ENCODE measurements around the gene SHC2.
"Not testable (repeated sequence)": the region's sequence is repeated elsewhere in the genome, so short reads cannot be mapped to it uniquely, and the experiment has no call there.

The SHC2 gene

DNA sequence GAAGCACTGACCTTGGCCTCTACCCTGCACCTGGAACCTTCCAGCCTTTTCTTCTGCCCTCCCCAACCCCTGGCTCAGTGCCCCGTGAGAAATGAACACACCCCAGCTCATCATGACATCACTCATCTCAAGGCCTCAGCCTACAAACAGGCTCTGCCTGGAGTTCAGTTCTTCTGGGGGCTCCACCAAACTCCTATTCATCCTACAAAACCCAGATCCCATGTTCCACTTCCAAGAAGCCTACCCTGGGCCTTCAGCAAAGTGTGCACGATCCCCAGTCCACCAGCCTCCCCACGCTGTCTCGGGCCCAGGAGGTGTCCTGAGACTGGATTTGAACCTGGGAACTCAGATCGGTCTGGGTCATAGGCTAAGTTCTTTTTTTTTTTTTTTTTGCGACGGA is 9.0 kb upstream of the SHC2 start:
- no peak for DNase-seq (ENCODE audit: low read depth, low spot score)

- DNase-seq (ENCODE audit: low read depth, low spot score), result no peak
Observed at GRCh38 chr19:468587-469256, 7.9 kb upstream of the SHC2 start.

DNA sequence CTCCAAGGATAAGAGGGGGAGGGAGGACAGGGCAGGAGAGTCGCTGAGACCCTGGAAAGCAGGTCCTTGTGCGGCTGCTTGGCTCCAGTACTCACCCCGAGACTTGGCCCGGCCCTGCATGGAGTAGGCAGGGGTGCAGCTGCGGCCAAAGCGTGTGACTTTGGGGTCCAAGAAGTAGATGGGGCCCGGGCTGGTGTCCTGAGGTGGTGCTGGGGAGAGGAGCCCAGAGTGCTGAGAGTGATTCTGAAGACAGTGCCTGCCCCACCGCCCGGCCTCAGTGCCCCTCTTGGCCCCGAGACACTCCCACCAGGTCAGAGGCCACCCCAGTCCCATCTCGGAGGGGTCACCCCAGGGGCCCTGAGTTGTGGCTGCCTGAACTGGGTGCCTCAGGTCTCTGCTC is 6.7 kb upstream of the SHC2 start:
- no peak for DNase-seq (ENCODE audit: low read depth, low spot score)

DNA sequence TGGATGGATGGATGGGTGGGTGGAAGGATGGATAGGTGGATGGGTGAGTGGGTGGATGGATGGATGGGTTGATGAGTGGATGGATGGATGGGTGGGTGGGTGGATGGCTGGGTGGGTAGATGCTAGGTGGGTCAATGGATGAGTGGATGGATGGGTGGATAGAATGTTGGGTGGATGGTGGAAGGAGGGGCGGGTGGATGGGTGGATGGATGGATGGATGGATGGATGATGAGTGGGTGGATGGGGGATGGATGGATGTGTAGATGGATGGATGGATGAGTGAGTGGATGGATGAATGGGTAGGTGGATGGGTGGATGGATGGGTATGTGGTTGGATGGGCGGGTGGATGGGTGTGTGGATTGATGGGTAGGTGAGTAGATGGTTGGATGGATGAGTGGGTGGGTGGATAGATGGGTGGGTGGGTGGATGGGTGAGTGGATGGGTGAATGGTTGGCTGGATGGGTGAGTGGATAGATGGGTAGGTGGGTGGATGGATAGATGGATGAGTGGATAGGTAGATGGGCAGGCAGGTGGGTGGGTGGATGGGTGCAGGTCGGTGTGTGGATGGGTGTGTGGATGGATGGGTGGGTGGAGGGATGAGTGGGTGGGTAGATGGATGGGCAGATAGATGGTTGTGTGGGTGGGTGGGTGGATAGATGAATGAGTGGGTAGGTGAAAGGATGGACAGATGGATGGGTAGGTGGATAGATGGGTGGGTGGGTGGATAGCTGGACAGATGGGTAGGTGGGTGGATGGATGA is 4.4 kb upstream of the SHC2 start:
- no peak for DNase-seq (ENCODE audit: low read depth, low spot score)

- DNase-seq (ENCODE audit: low read depth, low spot score), result no peak
Observed at GRCh38 chr19:464208-464545, 3.3 kb upstream of the SHC2 start.

- DNase-seq (ENCODE audit: low read depth, low spot score), result no peak
Observed at GRCh38 chr19:463483-464207, 2.8 kb upstream of the SHC2 start.

GRCh38 chr19:461721-462551 is 1.1 kb upstream of the SHC2 start:
- no peak for DNase-seq (ENCODE audit: low read depth, low spot score)

- no peak for DNase-seq (ENCODE audit: low read depth, low spot score)
Observed at GRCh38 chr19:459724-460511, 915 bp downstream of the SHC2 start.

DNA sequence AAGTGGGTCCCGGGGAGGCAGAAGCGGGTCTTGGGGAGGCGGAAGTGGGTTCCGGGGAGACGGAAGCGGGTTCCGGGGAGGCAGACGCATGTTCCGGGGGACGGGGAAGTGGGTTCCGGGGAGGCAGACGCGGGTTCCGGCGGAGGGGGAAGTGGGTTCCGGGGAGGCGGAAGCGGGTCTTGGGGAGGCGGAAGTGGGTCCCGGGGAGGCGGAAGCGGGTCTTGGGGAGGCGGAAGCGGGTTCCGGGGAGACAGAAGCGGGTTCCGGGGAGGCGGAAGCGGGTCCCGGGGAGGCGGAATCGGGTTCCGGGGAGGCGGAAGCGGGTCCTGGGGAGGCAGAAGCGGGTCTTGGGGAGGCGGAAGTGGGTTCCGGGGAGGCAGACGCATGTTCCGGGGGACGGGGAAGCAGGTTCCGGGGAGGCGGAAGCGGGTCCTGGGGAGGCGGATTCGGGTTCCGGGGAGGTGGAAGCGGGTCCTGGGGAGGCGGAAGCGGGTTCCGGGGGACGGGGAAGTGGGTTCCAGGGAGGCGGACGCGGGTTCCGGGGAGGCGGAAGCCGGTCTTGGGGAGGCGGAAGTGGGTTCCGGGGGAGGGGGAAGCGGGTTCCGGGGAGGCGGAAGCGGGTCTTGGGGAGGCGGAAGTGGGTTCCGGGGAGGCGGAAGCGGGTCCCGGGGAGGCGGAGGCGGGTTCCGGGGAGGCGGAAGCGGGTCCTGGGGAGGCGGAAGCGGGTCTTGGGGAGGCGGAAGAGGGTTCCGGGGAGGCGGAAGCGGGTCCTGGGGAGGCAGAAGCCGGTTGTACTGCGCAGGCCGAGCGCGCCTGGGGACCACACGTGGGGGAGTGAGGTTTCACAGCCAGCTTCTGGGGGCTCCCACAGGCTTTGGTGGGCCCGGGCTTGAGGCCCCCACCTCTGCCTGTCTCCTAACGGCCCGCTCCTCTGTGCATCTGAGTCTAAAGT is 2.5 kb downstream of the SHC2 start:
- DNase-seq (ENCODE audit: low read depth, low spot score), result no peak

DNA sequence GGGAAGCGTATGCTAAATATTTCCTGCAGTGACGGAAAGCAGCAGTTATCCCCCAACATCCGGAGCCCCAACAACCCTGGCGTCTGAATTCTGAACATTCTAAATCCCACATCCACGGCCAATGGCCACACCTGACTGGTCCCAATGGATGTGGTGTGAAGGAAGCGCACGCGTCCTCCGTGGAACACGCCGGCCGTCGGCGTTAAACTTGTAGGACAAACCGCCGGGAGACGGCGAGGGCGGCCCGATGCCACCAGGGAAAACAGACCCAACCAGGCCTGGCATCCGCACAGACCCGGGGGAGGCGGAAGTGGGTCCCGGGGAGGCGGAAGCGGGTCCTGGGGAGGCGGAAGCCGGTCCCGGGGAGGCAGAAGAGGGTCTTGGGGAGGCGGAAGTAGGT is 3.2 kb downstream of the SHC2 start:
- DNase-seq (ENCODE audit: low read depth, low spot score), result no peak

DNA sequence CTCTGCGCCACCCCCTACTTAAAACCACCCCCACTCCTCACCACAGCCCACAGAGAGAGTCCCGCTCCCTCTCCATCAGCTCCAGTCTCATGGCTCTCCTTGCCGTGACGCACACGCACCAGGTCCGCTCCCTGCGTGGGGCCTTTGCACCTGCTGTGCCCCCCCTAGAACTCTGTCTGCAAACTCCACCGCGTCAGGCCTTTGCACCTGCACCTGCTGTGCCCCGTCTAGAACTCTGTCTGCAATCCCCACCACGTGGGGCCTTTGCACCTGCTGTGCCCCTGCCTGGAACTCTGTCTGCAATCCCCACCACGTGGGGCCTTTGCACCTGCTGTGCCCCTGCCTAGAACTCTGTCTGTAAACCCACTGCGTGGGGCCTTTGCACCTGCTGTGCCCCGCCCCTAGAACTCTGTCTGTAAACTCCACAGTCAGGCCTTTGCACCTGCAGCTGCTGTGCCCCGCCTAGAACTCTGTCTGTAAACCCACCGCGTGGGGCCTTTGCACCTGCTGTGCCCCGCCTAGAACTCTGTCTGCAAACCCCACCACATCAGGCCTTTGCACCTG is 4.2 kb downstream of the SHC2 start:
- DNase-seq (ENCODE audit: low read depth, low spot score), result no peak

- no peak for DNase-seq (ENCODE audit: low read depth, low spot score)
Observed at GRCh38 chr19:455851-456546, 4.8 kb downstream of the SHC2 start.

DNA sequence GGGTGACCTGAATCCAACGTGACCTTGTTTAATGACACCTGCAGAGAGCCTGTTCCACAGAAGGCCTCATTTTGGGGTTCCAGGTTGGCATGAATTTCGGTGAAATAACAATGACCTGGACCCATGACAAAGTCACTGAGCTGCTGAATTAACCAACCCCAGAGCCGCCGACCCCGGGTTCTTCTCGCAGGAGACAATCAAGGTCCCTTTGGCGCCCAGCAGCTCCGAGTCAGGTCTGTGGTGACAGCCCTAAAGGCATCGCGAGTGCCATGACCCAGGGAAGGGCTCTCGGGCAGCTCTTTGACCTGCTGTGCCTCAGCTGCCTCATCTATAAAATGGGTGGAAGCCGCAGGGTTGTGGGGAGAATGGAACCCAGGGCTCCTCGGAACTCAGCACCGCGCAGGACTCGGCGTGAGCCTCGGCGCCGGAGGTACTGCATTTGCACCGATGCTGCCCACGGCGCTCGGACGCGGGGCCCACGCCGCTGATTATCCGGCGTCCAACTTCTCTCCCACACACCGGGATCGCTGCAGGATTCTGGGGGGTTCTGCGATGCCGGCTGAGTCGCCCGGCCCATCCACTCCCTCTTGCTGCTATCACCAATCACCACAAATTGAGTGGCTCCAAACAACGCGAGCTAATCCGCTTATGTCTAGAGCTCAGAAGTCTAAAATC is 5.7 kb downstream of the SHC2 start:
- no peak for DNase-seq (ENCODE audit: low read depth, low spot score)

DNA sequence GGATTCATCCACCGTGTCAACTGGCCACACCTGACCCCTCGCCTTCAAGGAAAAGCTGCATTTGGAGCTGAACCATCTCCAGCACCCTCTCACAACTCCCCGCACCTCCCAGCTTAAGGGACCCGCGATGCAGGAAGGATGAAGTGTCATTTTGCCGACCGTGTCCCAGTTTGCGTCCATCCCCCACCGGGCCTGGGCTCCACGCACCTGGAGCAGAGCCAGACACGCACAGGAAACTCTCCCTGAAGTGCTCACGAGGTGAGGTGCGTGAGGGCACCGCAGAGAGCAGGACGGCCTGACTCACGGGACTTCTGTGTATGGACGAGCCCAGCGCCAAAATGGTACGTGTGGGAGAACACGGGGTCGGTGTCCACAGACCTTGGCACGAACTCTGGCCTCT is 7.2 kb downstream of the SHC2 start:
- no peak for DNase-seq (ENCODE audit: low read depth, low spot score)

DNA sequence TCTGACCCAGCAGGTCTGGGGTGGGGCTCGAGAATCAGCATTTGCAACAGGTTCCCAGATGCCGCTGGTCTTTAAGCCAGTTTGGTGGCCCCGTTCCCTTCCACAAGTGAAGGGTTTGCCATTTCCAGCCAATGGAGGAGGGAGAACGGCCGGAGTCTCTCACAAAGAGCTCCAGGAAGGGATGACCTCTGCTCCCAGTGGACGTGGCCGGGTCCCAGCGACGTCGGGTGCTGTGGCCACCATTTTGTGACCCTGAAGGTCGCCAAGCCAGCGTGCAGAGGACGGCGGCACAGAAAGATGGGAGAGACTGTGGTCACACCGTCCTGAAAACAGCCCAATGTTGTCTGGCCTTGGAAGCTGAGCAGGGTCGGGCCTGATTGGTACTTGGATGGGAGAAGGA is 8.0 kb downstream of the SHC2 start:
- DNase-seq (ENCODE audit: low read depth, low spot score), result no peak

DNA sequence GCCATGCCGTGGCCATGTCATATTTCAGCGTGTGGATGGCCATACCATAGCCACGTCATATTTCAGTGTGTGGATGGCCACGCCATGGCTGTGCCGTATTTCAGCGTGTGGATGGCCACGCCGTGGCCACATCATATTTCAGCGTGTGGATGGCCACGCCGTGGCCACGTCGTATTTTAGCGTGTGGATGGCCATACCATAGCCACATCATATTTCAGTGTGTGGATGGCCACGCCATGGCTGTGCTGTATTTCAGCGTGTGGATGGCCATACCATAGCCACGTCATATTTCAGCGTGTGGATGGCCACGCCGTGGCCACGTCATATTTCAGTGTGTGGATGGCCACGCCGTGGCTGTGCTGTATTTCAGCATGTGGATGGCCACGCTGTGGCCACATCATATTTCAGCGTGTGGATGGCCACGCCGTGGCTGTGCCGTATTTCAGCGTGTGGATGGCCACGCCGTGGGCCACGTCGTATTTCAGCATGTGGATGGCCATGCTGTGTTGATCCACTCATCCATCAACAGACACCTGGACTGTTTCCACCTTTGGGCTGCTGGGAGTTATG is 9.8 kb downstream of the SHC2 start:
- not testable (repeated sequence) for DNase-seq (ENCODE audit: low read depth, low spot score)

DNA sequence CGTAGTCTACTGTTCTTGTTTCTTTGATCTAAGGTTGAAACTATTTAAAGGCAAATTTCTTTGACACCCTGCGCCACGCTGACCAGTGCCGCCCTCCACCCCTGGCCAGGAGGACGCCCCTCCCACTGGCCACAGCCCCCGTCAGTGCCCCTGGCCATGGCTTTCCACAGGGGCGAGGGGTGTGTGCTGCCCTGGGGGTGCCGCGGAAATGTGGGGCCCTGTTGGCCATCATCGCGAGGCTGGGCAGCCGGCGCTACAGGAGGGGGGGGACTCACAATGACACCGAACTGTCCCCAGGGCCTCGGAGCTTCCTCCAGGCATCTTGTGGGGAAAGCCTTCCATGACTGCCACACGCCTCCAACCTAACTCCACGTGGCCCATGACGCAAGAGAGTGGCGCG is 10.9 kb downstream of the SHC2 start:
- no peak for DNase-seq (ENCODE audit: low read depth, low spot score)
